Cerebellar cortex (tissue), 1 donor: Measurements from ENCODE around the gene CYGB.

Source experiments
- DNase-seq: peaks from one replicate; pipeline ENCODE4 v3.0.0-alpha.2; 2015; ENCODE audit warnings: low spot score

The CYGB gene

GRCh38 chr17:76500747-76501017 lies 36.8 kb downstream of the CYGB start:
- DNase-seq, result no peak

- DNase-seq, result no peak
Measured at GRCh38 chr17:76500074-76500746, 37.3 kb downstream of the CYGB start.

- DNase-seq, result no peak
Measured at GRCh38 chr17:76499267-76499667, 38.2 kb downstream of the CYGB start.

GRCh38 chr17:76498876-76499251 lies 38.6 kb downstream of the CYGB start:
- DNase-seq, result no peak

GRCh38 chr17:76497979-76498875 lies 39.3 kb downstream of the CYGB start:
- no peak for DNase-seq

GRCh38 chr17:76497699-76497978 lies 39.9 kb downstream of the CYGB start:
- DNase-seq, result no peak

- DNase-seq, result no peak
Measured at GRCh38 chr17:76496464-76496863, 41.0 kb downstream of the CYGB start.

GRCh38 chr17:76495663-76496400 lies 41.7 kb downstream of the CYGB start:
- DNase-seq, result no peak

GRCh38 chr17:76493505-76494167 lies 43.9 kb downstream of the CYGB start:
- no peak for DNase-seq

- DNase-seq, result no peak
Measured at GRCh38 chr17:76492989-76493501, 44.5 kb downstream of the CYGB start.

GRCh38 chr17:76492123-76492988 lies 45.2 kb downstream of the CYGB start:
- no peak for DNase-seq

- DNase-seq, result no peak
Measured at GRCh38 chr17:76491271-76492122, 46.0 kb downstream of the CYGB start.

GRCh38 chr17:76490112-76490710 lies 47.3 kb downstream of the CYGB start:
- DNase-seq, result no peak

GRCh38 chr17:76487451-76488192 lies 49.9 kb downstream of the CYGB start:
- no peak for DNase-seq

- peak; percentile 36 for DNase-seq
Measured at GRCh38 chr17:76485569-76485968, 51.9 kb downstream of the CYGB start.

GRCh38 chr17:76484228-76484725 lies 53.2 kb downstream of the CYGB start:
- DNase-seq, result no peak

GRCh38 chr17:76481071-76481655 lies 56.3 kb downstream of the CYGB start:
- DNase-seq, result no peak

- DNase-seq, result no peak
Measured at GRCh38 chr17:76480632-76481031, 56.9 kb downstream of the CYGB start.
